Large intestine (tissue), 3 donors: ENCODE results near the gene TES. TPM values are rescaled to one million over a fixed set of nuclear protein-coding genes. Genes with fewer than 3 reads are reported as not detected.

Experiments used
- DNase-seq, 2 donors: peaks; one replicate each; pipeline versions ENCODE4 v3.0.0 to v3.0.0-alpha.2; 2013
- H3K27ac ChIP-seq: one replicate; pipeline ENCODE4 v1.5.1; 2013; ENCODE audit warnings: low read length
- H3K27me3 ChIP-seq: 2 replicates; pipeline ENCODE4 v1.6.1; 2013; ENCODE audit warnings: low read length; ENCODE audit not compliant: control insufficient read depth, insufficient read depth
- H3K36me3 ChIP-seq: 2 replicates; pipeline ENCODE4 v1.6.1; 2013; ENCODE audit warnings: low read length; ENCODE audit not compliant: control insufficient read depth, insufficient read depth
- H3K4me1 ChIP-seq: one replicate; pipeline ENCODE4 v1.6.1; 2013; ENCODE audit warnings: low read length; ENCODE audit not compliant: control insufficient read depth, insufficient read depth
- H3K4me3 ChIP-seq: one replicate; pipeline ENCODE4 v1.5.1; 2013; ENCODE audit warnings: low read length
- H3K9me3 ChIP-seq: one replicate; pipeline ENCODE4 v1.6.1; 2013; ENCODE audit warnings: mild to moderate bottlenecking, low read depth, low read length, moderate library complexity; ENCODE audit not compliant: control insufficient read depth
- WGBS: methylation state at CpG from one replicate; pipeline ENCODE4 v1.1.5; 2013; ENCODE audit warnings: low lambda C conversion rate; ENCODE audit not compliant: insufficient coverage; 5-methylcytosine and 5-hydroxymethylcytosine counted together
- polyA plus RNA-seq: library from polyadenylated mRNA; unstranded; fragments of 120-200 nt; gene quantifications from one replicate; pipeline ENCODE4 v1.2.1, GENCODE V29; 2013

TES gene
- polyA plus RNA-seq, 1 donor = 66.4 TPM

DNA sequence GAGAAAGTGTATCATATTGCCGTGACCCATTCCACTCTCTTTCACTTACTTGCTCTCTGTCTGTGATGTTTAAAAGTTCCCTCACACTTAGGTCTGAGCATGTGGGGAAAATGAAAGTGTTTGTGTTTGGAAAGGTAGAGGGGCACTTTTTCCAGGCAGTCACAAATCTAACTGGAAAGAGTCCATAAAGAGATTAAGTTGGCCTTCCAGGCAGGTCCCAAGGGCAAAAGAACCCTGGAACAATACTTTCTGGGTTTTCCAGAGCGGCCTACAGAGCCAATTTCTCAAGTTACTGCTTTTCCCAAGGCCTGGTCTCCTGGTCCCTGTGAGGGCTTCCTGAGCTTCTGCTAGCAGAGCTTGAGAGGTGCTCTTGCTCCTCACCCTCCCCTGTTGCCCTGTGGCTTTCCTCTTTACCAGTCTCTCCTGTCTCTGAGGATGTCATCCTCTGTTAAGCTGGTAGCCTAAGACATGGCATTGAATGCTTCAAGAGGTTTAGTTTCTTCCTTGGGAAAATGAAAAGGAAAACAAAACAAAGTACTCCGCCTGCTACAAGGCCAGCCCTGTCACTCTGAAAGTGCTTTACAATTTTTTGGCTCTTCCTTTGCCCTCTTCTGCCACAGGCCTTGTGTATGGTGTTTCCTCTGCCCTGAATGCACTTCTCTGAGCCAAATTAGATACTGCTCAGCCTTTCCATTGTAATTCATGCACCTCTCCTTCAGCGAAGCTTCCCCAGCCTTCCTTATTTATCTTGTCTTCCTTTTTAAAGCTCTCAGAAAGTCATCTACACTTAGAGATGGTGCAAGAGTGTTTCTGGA, 20.1 kb downstream of the TES start:
- DNase-seq = peak in 1 of 2 donors; percentile 32
- Histone ChIP-seq H3K27me3 (no peaks in the 10 kb centered on the region), H3K4me3 (no peak overlapping the region), H3K4me1 (peaks cover 3% of the 10 kb centered on the region), H3K9me3 (no peaks in the 10 kb centered on the region), H3K36me3 (peaks cover 2% of the 10 kb centered on the region), H3K27ac (no peak overlapping the region)
- no CpG with 5 or more reads among the region's 4 CpGs for WGBS

DNA sequence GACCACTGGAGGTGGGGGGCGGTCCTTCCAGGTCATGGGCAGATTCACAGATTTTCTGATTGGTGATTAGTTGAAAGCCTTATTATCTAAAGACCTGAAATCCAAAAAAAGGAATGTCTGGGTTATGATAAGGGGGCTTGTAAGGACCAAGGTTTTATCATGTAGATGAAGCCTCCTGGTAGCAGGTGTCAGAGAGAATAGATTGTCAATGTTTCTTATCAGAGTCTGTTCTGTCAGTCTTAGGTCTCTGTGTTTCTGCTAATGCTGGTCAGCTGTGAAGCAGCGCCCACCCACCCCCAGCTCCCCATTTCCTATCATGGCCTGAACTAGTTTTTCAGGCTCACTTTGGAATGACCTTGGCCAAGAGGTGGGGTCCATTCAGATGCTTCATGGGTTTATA, 21.2 kb downstream of the TES start:
- Histone ChIP-seq H3K27ac (no peak overlapping the region), H3K4me1 (peaks cover 3% of the 10 kb centered on the region), H3K9me3 (no peaks in the 10 kb centered on the region), H3K4me3 (no peak overlapping the region), H3K36me3 (peaks cover 2% of the 10 kb centered on the region), H3K27me3 (no peaks in the 10 kb centered on the region)
- no CpG with 5 or more reads among the region's 2 CpGs for WGBS
- DNase-seq = no peak

DNA sequence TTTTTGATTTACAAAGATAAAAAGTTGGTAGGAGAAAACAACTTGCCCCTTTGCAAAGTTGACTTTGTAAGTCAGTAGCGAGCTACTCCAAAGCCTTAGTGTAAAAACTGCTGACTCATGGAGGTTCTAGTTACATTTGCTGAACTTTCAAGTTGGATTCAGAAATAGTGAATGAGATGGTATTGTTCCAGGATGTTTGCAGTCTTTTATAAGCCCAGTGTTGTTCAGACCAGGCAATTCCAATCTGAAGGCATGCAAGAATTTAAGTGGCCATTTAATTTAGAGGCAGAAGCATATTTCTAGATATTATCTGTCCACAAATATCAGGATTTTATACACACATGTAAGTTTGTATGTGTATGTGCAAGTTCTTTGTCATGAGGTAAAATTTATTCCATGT, 21.6 kb downstream of the TES start:
- peaks cover 5% of the 10 kb centered on the region for H3K36me3 ChIP-seq
- no peak overlapping the region for H3K27ac ChIP-seq
- H3K27me3 ChIP-seq = no peaks in the 10 kb centered on the region
- peak in 1 of 2 donors; percentile 27 for DNase-seq
- H3K4me1 ChIP-seq = peaks cover 3% of the 10 kb centered on the region
- WGBS = 29% methylated on average over 1 of the region's 1 CpG
- no peak overlapping the region for H3K4me3 ChIP-seq
- no peaks in the 10 kb centered on the region for H3K9me3 ChIP-seq

DNA sequence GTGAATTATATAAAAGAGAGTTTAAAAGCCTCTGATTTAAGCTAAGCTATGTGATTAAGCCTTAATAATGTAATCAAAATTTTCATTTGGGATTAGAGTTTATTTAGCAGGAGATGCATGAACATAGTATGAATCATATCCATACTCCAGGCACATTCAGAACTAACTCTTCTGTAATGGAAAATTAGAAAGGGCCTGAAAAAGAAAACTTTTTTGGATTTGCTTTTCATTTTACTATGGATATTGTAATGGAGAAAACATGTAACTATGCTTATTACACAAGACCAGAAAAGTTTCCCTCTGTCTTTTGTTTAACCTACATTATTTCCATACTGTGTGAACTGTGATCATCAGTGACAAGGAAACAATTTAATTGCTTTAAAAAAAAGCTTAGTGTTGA, 22.0 kb downstream of the TES start:
- no peaks in the 10 kb centered on the region for H3K27me3 ChIP-seq
- no peaks in the 10 kb centered on the region for H3K9me3 ChIP-seq
- H3K36me3 ChIP-seq = peaks cover 6% of the 10 kb centered on the region
- no peak for DNase-seq
- no peak overlapping the region for H3K27ac ChIP-seq
- no peak overlapping the region for H3K4me3 ChIP-seq
- H3K4me1 ChIP-seq = peaks cover 3% of the 10 kb centered on the region

DNA sequence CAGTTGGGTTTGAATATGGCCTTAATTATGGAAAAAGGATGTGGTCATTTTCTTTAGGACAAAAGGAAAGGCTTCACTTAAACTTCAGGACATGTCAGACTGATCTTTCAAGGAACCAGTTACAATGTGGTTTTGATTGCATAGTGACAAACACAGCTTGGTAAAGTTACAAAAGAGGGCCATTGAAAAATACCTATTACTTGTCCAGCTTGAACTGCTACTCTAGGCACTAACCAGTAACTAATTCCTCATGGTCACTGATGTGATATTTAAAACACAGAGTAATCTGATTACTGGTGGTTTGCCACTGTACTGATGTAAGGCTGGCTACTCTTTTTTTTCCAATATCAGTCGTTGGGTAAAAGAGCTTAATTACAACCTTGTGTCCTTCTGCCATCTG, 22.6 kb downstream of the TES start:
- Histone ChIP-seq H3K4me1 (peaks cover 3% of the 10 kb centered on the region), H3K9me3 (no peaks in the 10 kb centered on the region), H3K4me3 (no peak overlapping the region), H3K27ac (no peak overlapping the region), H3K27me3 (no peaks in the 10 kb centered on the region), H3K36me3 (peaks cover 10% of the 10 kb centered on the region)
- no CpG with 5 or more reads among the region's 1 CpG for WGBS
- no peak for DNase-seq

DNA sequence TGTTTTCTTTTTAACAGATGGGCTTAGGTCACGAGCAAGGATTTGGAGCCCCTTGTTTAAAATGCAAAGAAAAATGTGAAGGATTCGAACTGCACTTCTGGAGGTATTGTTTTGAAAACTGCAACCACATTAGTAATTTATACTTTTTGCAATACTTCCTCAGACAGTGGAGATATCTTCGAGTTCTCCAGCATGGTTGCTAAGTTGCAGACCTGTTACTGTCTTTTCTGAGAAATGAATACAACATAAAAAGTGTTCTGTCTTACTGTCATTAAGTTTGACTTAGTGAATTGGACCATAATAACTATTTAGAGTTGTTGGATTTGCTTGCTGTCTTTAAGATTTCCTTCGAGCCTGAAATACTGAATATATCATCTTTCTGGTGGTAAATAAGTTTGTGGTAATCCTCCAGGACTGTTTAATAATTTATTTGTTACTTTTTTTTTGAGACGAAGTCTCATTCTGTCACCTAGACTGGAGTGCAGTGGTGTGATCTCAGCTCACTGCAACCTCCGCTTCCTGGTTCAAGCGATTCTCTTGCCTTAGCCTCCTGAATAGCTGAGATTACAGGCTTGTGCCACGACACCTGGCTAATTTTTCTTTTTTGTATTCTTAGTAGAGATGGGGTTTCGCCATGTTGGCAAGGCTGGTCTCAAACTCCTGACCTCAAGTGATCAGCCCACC, 24.3 kb downstream of the TES start:
- Histone ChIP-seq H3K36me3 (peaks cover 12% of the 10 kb centered on the region), H3K4me1 (peaks cover 9% of the 10 kb centered on the region), H3K27me3 (no peaks in the 10 kb centered on the region), H3K27ac (no peak overlapping the region), H3K9me3 (no peaks in the 10 kb centered on the region), H3K4me3 (no peak overlapping the region)
- WGBS = 75% methylated on average over 3 of the region's 9 CpGs
- no peak for DNase-seq

DNA sequence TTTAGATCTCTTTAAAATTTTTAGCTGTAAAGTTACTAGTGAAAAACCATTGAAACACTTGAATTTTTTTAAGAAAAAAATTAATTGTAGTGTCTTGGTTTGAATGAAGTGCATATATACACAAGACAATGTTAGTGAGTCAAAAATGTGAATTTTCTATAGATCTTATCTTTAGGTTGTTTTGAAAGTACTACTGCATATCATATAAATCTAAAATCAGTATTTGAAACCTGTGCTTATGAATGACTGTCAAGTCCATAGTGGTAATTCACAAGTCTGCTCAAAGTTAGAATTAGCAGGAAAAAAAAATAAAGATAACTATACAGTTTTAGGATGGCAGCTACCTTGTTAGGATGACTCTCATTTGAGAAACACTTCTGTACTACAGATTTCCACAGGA, 25.0 kb downstream of the TES start:
- Histone ChIP-seq H3K4me3 (no peak overlapping the region), H3K27ac (no peak overlapping the region)

DNA sequence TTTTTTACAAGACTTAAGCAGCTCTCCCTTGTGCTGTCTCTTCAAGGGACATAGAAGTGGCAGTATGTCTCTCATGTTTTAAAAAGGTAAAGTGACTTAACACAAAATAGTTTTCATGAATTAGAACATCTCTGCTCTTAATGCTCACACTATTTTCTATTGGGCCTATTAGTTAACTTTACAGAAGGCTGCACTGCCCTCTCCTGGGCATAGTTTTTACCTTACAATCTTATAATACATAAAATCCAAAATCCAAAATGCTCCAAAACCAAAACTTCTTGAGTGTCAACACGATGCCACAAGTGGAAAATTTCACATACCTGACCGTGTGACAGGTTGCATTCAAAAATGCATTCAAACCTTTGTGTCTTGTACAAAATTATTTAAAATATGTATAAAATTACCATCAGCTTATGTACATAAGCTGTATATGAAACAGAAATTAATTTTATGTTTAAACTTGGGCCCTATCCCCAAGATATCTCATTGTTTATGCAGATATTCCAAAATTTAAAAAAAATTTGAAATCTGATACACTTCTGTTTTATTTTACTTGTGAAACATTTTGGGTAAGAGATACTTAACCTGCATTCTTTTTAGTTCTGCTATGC, 25.8 kb downstream of the TES start:
- H3K4me3 ChIP-seq = no peak overlapping the region

More for the DNA sequence above, 25.0 kb downstream of the TES start:
- H3K27me3 ChIP-seq = no peaks in the 10 kb centered on the region
- no peak for DNase-seq
- H3K36me3 ChIP-seq = peaks cover 12% of the 10 kb centered on the region
- no peaks in the 10 kb centered on the region for H3K9me3 ChIP-seq
- peaks cover 9% of the 10 kb centered on the region for H3K4me1 ChIP-seq

DNA sequence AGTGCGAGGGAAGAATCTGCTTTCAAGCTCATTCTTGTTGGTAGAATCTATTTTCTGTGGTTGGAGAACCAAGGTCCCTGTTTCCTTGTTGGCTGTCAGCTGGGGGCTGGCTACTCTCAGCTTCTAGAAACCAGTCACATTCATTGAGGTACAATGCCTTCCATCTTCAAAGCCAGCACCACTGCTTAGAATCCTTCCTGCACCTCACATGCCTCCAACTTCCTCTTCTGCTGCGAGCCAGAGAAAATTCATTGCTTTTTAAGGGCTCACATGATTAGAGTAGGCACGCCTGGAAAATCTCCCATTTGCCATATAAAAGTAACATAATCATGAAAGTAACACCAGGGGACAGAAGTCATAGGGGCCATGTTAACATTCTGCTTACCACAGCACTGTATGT, 28.7 kb downstream of the TES start:
- Histone ChIP-seq H3K27ac (peak overlapping the region; percentile 1), H3K27me3 (no peaks in the 10 kb centered on the region), H3K4me1 (peaks cover 6% of the 10 kb centered on the region), H3K4me3 (no peak overlapping the region), H3K9me3 (no peaks in the 10 kb centered on the region), H3K36me3 (peaks cover 12% of the 10 kb centered on the region)
- no peak for DNase-seq
- WGBS = no CpG with 5 or more reads among the region's 3 CpGs

More for the DNA sequence above, 25.8 kb downstream of the TES start:
- H3K4me1 ChIP-seq = peaks cover 9% of the 10 kb centered on the region
- no peak overlapping the region for H3K27ac ChIP-seq
- H3K9me3 ChIP-seq = no peaks in the 10 kb centered on the region
- DNase-seq = peak in 1 of 2 donors; percentile 28
- H3K36me3 ChIP-seq = peaks cover 12% of the 10 kb centered on the region
- no peaks in the 10 kb centered on the region for H3K27me3 ChIP-seq
- WGBS = no CpG with 5 or more reads among the region's 2 CpGs

DNA sequence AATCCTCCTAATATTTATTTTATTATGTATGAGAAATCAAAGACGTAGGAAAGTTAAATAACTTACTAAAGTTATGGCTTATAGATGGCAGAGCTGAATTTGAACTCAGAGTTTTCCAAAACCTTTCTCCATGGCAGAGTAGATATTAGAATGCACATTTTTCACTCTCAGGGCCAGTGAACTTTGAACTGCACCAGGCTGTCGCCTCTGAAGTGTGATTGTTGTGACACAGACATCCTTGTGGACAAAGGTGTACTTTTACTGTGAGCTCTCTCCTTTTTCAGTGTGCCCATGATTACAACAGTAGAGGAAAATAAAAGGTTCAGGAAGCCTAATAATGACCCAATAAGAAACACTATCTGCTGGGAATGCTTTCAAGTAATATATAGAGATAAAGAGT, 29.1 kb downstream of the TES start:
- H3K36me3 ChIP-seq = peaks cover 14% of the 10 kb centered on the region
- DNase-seq = peak; percentile 44 to 75
- H3K27me3 ChIP-seq = no peaks in the 10 kb centered on the region
- H3K4me1 ChIP-seq = peaks cover 6% of the 10 kb centered on the region
- H3K9me3 ChIP-seq = no peaks in the 10 kb centered on the region
- no peak overlapping the region for H3K4me3 ChIP-seq
- 83% methylated on average over 1 of the region's 2 CpGs for WGBS
- H3K27ac ChIP-seq = peak overlapping the region; percentile 1
